Testis (tissue), 3 donors: Measurements from ENCODE around the gene LTBP1. TPM values are rescaled to one million over a fixed set of nuclear protein-coding genes. Genes with fewer than 3 reads are reported as not detected.

Source experiments
- DNase-seq: peaks from one replicate; pipeline ENCODE4 v3.0.0-alpha.2; 2019
- H3K27ac ChIP-seq, 2 donors: fragments of 200-600 bp; sonication (generic); one replicate each; pipeline ENCODE4 v1.5.1; 2019
- H3K27me3 ChIP-seq: fragments of 200-600 bp; sonication (generic); one replicate; pipeline ENCODE4 v1.5.1; 2019
- H3K36me3 ChIP-seq: fragments of 200-600 bp; sonication (generic); one replicate; pipeline ENCODE4 v1.5.1; 2017; ENCODE audit warnings: low read depth; ENCODE audit errors: missing control alignments
- H3K4me1 ChIP-seq: fragments of 200-600 bp; sonication (generic); one replicate; pipeline ENCODE4 v1.5.1; 2019
- H3K4me3 ChIP-seq, 2 donors: fragments of 200-600 bp; sonication (generic); one replicate each; pipeline ENCODE4 v1.5.1; 2017 to 2019
- H3K9me3 ChIP-seq: fragments of 200-600 bp; sonication (generic); one replicate; pipeline ENCODE4 v1.5.1; 2017
- POLR2A ChIP-seq: fragments of 450-650 bp; IDR thresholded peaks from one replicate; pipeline ENCODE4 v1.6.1; 2017; ENCODE audit warnings: antibody characterized with exemption, mild to moderate bottlenecking, moderate library complexity
- WGBS, 2 donors: methylation state at CpG; one replicate each; pipeline ENCODE4 v1.1.5; 2018; 5-methylcytosine and 5-hydroxymethylcytosine counted together
- intact Hi-C: fragments of 100-400 bp; cut with DNase I; formaldehyde crosslinking; loops from one replicate; pipeline ENCODE4 v1.15.1; 2023; ENCODE audit warnings: low total_unique reads
- polyA plus RNA-seq: library from polyadenylated mRNA; stranded (reverse); fragments of 350-450 nt; fragmentation: Illumina TruSeq; extraction: RNeasy Lipid Tissue Mini Kit (QIAGEN cat#74804); gene quantifications from one replicate; pipeline ENCODE4 v1.2.3, GENCODE V29; 2014; ENCODE audit warnings: low read depth, low replicate concordance; ENCODE audit not compliant: insufficient read depth
- total RNA-seq, 2 donors: library from RNA; depleted of rRNA; stranded (reverse); fragments of >200 nt; gene quantifications; one replicate each; pipeline ENCODE4 v1.2.3, GENCODE V29; 2016
- TF ChIP-seq, protein P1 (sequence below), 3 experiments: fragments of 450-650 bp in 2 of 3; fragments of 200-600 bp in 1 of 3; sonication (generic) in 1 of 3; IDR thresholded peaks; one replicate each; pipeline ENCODE4 v1.5.1; 2016 to 2019; ENCODE audit warnings: antibody characterized with exemption in 3 of 3, mild to moderate bottlenecking in 2 of 3, moderate library complexity in 1 of 3

The LTBP1 gene
- total and polyA plus RNA-seq, 3 donors from 2014 or later = 39.6 to 51.5 (median 44.0) TPM

DNA sequence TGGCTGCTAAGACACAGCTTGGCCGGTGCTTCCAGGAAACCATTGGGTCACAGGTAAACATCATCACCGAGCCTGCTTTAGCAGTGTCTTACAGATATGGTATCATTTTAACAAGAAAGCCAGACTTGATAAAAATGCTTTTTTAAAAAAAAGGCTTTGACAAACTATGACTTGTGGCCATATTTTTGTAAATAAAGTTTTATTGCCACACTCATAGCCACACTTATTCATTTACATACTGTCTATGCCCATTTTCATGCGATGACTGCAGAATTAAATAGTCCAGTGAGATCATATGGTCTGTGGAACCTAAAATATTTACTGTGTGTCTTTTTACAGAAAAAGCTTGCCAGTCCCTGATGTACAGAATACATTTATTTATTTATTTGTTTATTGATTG, 242.0 kb downstream of the LTBP1 start:
- Histone ChIP-seq H3K4me1 (no peaks in the 10 kb centered on the region), H3K4me3 (no peak overlapping the region), H3K9me3 (no peaks in the 10 kb centered on the region), H3K36me3 (no peaks in the 10 kb centered on the region), H3K27me3 (no peaks in the 10 kb centered on the region), H3K27ac (no peak overlapping the region)
- intact Hi-C loops = no loop called here
- no peak for TF ChIP-seq POLR2A
- TF ChIP-seq, protein P1, sequence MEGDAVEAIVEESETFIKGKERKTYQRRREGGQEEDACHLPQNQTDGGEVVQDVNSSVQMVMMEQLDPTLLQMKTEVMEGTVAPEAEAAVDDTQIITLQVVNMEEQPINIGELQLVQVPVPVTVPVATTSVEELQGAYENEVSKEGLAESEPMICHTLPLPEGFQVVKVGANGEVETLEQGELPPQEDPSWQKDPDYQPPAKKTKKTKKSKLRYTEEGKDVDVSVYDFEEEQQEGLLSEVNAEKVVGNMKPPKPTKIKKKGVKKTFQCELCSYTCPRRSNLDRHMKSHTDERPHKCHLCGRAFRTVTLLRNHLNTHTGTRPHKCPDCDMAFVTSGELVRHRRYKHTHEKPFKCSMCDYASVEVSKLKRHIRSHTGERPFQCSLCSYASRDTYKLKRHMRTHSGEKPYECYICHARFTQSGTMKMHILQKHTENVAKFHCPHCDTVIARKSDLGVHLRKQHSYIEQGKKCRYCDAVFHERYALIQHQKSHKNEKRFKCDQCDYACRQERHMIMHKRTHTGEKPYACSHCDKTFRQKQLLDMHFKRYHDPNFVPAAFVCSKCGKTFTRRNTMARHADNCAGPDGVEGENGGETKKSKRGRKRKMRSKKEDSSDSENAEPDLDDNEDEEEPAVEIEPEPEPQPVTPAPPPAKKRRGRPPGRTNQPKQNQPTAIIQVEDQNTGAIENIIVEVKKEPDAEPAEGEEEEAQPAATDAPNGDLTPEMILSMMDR (IDR thresholded peaks at IDR 0.05) = no peak
- 94 to 97% methylated on average over 3 of the region's 3 CpGs for WGBS, 2 donors
- no peak for DNase-seq

DNA sequence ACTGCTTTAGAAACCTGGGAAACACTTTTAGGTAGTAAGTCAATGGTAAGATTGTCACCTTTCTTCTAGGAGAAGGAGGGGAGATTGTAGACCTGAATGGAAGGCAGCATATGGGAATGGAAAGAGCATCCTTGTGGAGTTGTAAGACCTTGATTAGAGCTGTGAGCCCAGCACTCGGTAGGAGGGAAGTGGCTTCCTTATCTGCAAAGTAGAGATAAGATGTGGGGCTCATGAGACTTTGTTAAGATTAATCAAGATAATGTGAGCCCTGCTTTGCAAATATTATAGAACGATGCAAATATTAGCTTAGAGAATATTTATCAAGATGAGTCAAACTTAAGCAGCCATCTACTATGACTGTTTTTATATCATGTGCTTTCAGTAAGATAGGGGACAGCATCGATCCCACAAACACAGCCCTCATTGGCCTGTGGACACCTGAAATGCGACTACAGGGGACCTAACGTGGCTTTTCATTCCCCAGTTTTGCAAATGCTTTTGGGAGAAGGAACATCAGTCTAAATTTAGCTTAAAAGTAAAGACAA, 243.7 kb downstream of the LTBP1 start:
- WGBS, 2 donors = 76 to 86% methylated on average over 5 of the region's 5 CpGs
- Histone ChIP-seq H3K36me3 (no peaks in the 10 kb centered on the region), H3K4me1 (no peaks in the 10 kb centered on the region), H3K27me3 (no peaks in the 10 kb centered on the region), H3K9me3 (no peaks in the 10 kb centered on the region), H3K27ac (no peak overlapping the region), H3K4me3 (no peak overlapping the region)
- intact Hi-C loops = no loop called here
- no peak for DNase-seq
- TF ChIP-seq, protein P1 (IDR thresholded peaks at IDR 0.05) = no peak
- TF ChIP-seq POLR2A = no peak

DNA sequence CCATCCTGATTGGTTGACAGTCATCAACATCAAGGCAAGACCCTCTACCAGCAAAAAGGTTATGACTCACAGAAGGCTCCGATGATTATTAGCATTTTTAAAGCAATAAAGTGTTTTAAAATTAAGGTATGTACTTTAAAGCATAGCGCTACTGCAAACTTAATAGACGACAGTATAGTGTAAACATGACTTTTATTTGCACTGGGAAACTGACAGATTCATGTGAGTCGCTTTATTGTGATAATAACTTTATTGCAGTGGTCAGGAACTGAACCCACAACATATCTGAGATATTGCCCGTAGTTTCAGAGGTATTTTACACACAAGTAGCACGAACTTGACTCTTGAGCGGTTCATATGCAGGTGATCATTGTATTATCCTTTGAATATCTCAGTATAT, 249.1 kb downstream of the LTBP1 start:
- no peaks in the 10 kb centered on the region for H3K27me3 ChIP-seq
- 94% methylated on average over 7 of the region's 7 CpGs for WGBS, 2 donors

DNA sequence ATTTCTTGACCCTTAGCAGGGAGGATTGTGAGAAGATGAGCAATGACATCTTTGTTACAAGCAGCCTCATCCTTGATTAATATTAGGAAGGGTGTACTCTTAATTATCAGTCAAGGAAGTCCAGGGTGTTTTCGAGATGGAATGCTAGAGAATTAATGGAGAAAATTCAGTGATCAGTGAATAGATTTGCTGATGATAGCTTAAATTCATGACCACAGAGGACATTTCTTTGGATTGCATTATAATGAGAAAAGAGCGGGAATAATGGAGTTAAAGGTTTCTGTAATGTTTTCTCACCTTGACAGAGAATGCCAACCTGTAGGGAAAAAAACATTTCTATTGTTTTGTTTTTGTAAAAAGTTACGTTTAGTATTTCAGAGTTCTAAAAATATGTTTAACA, 249.9 kb downstream of the LTBP1 start:
- no peak overlapping the region for H3K27ac ChIP-seq
- TF ChIP-seq, protein P1 (IDR thresholded peaks at IDR 0.05) = no peak
- no peak for TF ChIP-seq POLR2A
- DNase-seq = no peak
- H3K36me3 ChIP-seq = no peaks in the 10 kb centered on the region
- 90 to 92% methylated on average over 3 of the region's 3 CpGs for WGBS, 2 donors
- H3K9me3 ChIP-seq = no peaks in the 10 kb centered on the region
- intact Hi-C loops = no loop called here
- H3K4me1 ChIP-seq = no peaks in the 10 kb centered on the region
- no peak overlapping the region for H3K4me3 ChIP-seq
- H3K27me3 ChIP-seq = no peaks in the 10 kb centered on the region

More for the DNA sequence above, 249.1 kb downstream of the LTBP1 start:
- Histone ChIP-seq H3K4me3 (no peak overlapping the region), H3K27ac (no peak overlapping the region), H3K36me3 (no peaks in the 10 kb centered on the region), H3K9me3 (no peaks in the 10 kb centered on the region), H3K4me1 (no peaks in the 10 kb centered on the region)
- intact Hi-C loops = no loop called here
- no peak for DNase-seq
- TF ChIP-seq POLR2A = no peak
- TF ChIP-seq, protein P1 (IDR thresholded peaks at IDR 0.05) = no peak

DNA sequence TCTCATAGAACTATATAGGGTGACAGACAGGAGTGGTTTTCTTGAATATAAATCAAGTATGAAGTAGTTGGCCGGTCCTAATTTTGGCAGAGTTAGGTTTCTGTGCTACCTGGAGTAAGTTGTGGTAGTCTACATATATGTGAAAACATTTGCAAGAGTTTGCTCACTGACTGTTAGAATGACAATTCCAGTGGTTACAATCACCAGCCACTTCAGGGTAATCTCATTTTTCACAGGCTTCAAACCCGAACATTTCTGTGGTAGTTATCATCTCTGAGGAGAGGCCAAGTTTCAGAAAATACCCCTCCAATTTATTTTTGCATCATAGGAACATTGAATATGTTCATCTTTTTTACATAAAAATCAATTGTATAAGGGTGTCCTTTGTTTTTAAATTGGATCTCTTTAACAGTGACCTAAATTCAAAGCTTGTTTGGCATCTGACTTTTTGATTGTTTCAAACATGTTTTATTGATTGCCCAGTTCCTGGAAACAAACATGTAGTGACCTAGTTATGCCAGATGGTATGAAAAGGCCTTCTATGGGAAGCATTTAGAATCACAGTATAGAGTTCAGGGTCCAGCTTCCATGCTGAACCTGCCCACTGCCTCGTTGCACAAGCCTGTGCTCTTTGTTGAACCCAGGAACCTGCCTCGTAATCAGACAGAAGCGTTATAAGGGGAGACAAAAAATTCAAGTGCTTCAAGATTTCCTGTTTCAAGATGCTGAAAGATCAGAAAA, 250.6 kb downstream of the LTBP1 start:
- Histone ChIP-seq H3K27me3 (no peaks in the 10 kb centered on the region), H3K4me3 (no peak overlapping the region), H3K9me3 (no peaks in the 10 kb centered on the region), H3K4me1 (no peaks in the 10 kb centered on the region), H3K27ac (no peak overlapping the region), H3K36me3 (no peaks in the 10 kb centered on the region)
- intact Hi-C loops = no loop called here
- 88 to 91% methylated on average over 5 of the region's 5 CpGs for WGBS, 2 donors
- TF ChIP-seq, protein P1 (IDR thresholded peaks at IDR 0.05) = no peak
- TF ChIP-seq POLR2A = no peak
- no peak for DNase-seq
